ENCODE measurements around the gene RAPGEF4. TPM values are rescaled to one million over a fixed set of nuclear protein-coding genes. Genes with fewer than 3 reads are reported as not detected.

RAPGEF4 gene
- total RNA-seq, 1 experiment from 2014 or later = 0.23 TPM

GRCh38 chr2:172965433-172966212 lies 230.0 kb downstream of the RAPGEF4 start:
- DNase-seq (ENCODE audit: low read depth) = peak; percentile 47

GRCh38 chr2:172967036-172967982 lies 231.7 kb downstream of the RAPGEF4 start:
- DNase-seq (ENCODE audit: low read depth) = no peak

- peak; percentile 91 for DNase-seq (ENCODE audit: low read depth)
Measured at GRCh38 chr2:172968061-172968469, 232.4 kb downstream of the RAPGEF4 start.

- DNase-seq (ENCODE audit: low read depth) = no peak
Measured at GRCh38 chr2:172969166-172969565, 233.5 kb downstream of the RAPGEF4 start.

GRCh38 chr2:172969609-172970008 lies 234.0 kb downstream of the RAPGEF4 start:
- no peak for DNase-seq (ENCODE audit: low read depth)

GRCh38 chr2:172970660-172971059 lies 235.0 kb downstream of the RAPGEF4 start:
- no peak for DNase-seq (ENCODE audit: low read depth)

GRCh38 chr2:172972005-172972619 lies 236.5 kb downstream of the RAPGEF4 start:
- DNase-seq (ENCODE audit: low read depth) = peak; percentile 38

- no peak for DNase-seq (ENCODE audit: low read depth)
Measured at GRCh38 chr2:172974762-172975161, 239.1 kb downstream of the RAPGEF4 start.

- DNase-seq (ENCODE audit: low read depth) = no peak
Measured at GRCh38 chr2:172976116-172976515, 240.5 kb downstream of the RAPGEF4 start.

GRCh38 chr2:172976816-172977215 lies 241.2 kb downstream of the RAPGEF4 start:
- DNase-seq (ENCODE audit: low read depth) = no peak

GRCh38 chr2:172977270-172978062 lies 241.8 kb downstream of the RAPGEF4 start:
- no peak for DNase-seq (ENCODE audit: low read depth)

GRCh38 chr2:172978063-172978383 lies 242.4 kb downstream of the RAPGEF4 start:
- no peak for DNase-seq (ENCODE audit: low read depth)

GRCh38 chr2:172985139-172985892 lies 249.7 kb downstream of the RAPGEF4 start:
- peak; percentile 42 for DNase-seq (ENCODE audit: low read depth)

- peak; percentile 38 for DNase-seq (ENCODE audit: low read depth)
Measured at GRCh38 chr2:172986040-172986439, 250.4 kb downstream of the RAPGEF4 start.

- no peak for DNase-seq (ENCODE audit: low read depth)
Measured at GRCh38 chr2:172988728-172989127, 253.1 kb downstream of the RAPGEF4 start.

- no peak for DNase-seq (ENCODE audit: low read depth)
Measured at GRCh38 chr2:172991031-172991430, 255.4 kb downstream of the RAPGEF4 start.

GRCh38 chr2:172993139-172993538 lies 257.5 kb downstream of the RAPGEF4 start:
- DNase-seq (ENCODE audit: low read depth) = no peak

GRCh38 chr2:172993931-172994717 lies 258.5 kb downstream of the RAPGEF4 start:
- no peak for DNase-seq (ENCODE audit: low read depth)

GRCh38 chr2:172994864-172995263 lies 259.2 kb downstream of the RAPGEF4 start:
- DNase-seq (ENCODE audit: low read depth) = no peak
